ENCODE measurements around the gene PTPRN2. TPM values are rescaled to one million over a fixed set of nuclear protein-coding genes. Genes with fewer than 3 reads are reported as not detected.
"Not testable (repeated sequence)": the region's sequence is repeated elsewhere in the genome, so short reads cannot be mapped to it uniquely, and the experiment has no call there.

Gene PTPRN2
- total RNA-seq, 1 donor: 0.09 TPM

- DNase-seq (ENCODE audit: low read depth): no peak
- H3K4me3 ChIP-seq (ENCODE audit: low read depth, low read length): peak overlapping the region; percentile 25
- TF ChIP-seq, protein P1, sequence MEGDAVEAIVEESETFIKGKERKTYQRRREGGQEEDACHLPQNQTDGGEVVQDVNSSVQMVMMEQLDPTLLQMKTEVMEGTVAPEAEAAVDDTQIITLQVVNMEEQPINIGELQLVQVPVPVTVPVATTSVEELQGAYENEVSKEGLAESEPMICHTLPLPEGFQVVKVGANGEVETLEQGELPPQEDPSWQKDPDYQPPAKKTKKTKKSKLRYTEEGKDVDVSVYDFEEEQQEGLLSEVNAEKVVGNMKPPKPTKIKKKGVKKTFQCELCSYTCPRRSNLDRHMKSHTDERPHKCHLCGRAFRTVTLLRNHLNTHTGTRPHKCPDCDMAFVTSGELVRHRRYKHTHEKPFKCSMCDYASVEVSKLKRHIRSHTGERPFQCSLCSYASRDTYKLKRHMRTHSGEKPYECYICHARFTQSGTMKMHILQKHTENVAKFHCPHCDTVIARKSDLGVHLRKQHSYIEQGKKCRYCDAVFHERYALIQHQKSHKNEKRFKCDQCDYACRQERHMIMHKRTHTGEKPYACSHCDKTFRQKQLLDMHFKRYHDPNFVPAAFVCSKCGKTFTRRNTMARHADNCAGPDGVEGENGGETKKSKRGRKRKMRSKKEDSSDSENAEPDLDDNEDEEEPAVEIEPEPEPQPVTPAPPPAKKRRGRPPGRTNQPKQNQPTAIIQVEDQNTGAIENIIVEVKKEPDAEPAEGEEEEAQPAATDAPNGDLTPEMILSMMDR (IDR thresholded peaks at IDR 0.05; ENCODE audit: insufficient read depth, low read length): no peak
Measured at GRCh38 chr7:157568106-157568769, 1019.4 kb downstream of the PTPRN2 start.

GRCh38 chr7:157567666-157568065 is 1020.0 kb downstream of the PTPRN2 start:
- H3K4me3 ChIP-seq (ENCODE audit: low read depth, low read length): no peak overlapping the region
- TF ChIP-seq, protein P1 (IDR thresholded peaks at IDR 0.05; ENCODE audit: insufficient read depth, low read length): no peak
- DNase-seq (ENCODE audit: low read depth): no peak

DNA sequence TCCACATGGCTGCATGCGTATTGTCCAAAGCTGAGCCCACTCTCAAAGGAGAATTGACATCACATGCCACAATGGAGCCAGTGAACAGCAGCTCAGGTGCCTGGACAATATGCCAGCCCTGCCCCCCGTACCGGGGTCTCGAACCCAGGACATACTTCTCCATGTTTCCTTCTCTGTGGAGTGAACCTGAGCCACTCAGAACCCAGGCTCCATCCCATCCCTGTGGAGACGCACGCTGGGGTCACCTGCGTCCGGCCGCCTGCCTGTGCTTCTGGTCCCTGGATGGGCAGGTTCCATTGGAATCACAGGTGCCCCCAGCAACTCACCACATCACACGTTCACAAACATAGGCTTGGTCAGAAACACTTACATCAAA is 1021.0 kb downstream of the PTPRN2 start:
- TF ChIP-seq, protein P1 (IDR thresholded peaks at IDR 0.05; ENCODE audit: insufficient read depth, low read length): no peak
- no peak for DNase-seq (ENCODE audit: low read depth)
- no peak overlapping the region for H3K4me3 ChIP-seq (ENCODE audit: low read depth, low read length)

GRCh38 chr7:157565981-157566630 is 1021.5 kb downstream of the PTPRN2 start:
- H3K4me3 ChIP-seq (ENCODE audit: low read depth, low read length): no peak overlapping the region
- TF ChIP-seq, protein P1 (IDR thresholded peaks at IDR 0.05; ENCODE audit: insufficient read depth, low read length): no peak
- no peak for DNase-seq (ENCODE audit: low read depth)

GRCh38 chr7:157565201-157565626 is 1022.4 kb downstream of the PTPRN2 start:
- no peak for DNase-seq (ENCODE audit: low read depth)
- TF ChIP-seq, protein P1 (IDR thresholded peaks at IDR 0.05; ENCODE audit: insufficient read depth, low read length): no peak
- H3K4me3 ChIP-seq (ENCODE audit: low read depth, low read length): no peak overlapping the region

GRCh38 chr7:157564517-157565177 is 1023.0 kb downstream of the PTPRN2 start:
- TF ChIP-seq, protein P1 (IDR thresholded peaks at IDR 0.05; ENCODE audit: insufficient read depth, low read length): no peak
- DNase-seq (ENCODE audit: low read depth): no peak
- no peak overlapping the region for H3K4me3 ChIP-seq (ENCODE audit: low read depth, low read length)

DNA sequence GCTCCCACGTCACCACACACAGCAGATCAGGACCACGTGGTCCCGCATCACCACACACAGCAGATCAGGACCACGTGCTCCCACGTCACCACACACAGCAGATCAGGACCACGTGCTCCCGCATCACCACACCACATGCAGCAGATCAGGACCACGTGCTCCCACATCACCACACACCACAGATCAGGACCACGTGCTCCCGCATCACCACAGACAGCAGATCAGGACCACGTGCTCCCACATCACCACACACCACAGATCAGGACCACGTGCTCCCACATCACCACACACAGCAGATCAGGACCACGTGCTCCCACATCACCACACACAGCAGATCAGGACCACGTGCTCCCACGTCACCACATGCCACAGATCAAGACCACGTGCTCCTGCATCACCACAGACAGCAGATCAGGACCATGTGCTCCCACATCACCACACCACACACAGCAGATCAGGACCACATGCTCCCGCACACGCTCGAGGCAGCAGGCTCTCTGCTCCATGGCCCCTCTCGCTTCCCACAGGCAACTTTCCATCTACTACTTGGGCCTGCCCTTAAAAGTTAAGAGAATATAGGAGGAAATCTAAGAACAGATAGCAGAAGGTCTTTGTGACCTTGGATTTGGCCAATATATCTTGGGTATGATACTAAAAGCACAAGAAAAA is 1024.0 kb downstream of the PTPRN2 start:
- DNase-seq (ENCODE audit: low read depth); H3K4me3 ChIP-seq (ENCODE audit: low read depth, low read length): not testable (repeated sequence)

GRCh38 chr7:157562522-157563398 is 1024.9 kb downstream of the PTPRN2 start:
- H3K4me3 ChIP-seq (ENCODE audit: low read depth, low read length); DNase-seq (ENCODE audit: low read depth): not testable (repeated sequence)

Data from fibroblast of the aortic adventitia (primary cell).